ENCODE measurements around the gene CCDC50.

The CCDC50 gene

DNA sequence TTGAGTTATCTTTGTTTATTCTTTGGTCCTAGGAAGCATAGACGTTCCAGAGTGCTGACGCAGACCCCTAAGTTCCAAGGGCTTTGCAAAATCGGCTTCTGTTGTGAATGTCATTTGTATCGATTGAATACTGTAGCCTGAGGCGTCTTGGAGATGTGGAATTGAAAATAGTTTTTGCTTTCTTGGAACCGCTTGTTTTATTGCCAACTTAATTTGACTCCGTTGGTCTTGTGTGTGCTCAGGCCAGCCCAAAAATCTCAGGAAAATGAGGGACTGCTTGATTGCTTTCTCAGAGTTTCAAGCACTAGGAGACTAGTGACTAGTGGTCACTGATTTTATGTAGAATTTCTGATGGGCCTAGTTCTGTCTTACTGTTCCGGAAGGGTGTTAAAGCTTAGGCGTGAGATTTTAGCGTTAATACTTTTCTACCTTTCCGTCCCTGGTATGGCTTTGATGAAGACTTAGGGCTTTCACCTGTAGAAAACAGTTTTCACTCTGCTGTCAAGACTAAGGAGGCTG lies 1.4 kb downstream of the CCDC50 start:
- DNase-seq (ENCODE audit: low spot score in 2 of 2) = no peak
- Mint-ChIP-seq H3K9me3 (no peaks in the 10 kb centered on the region), H3K27ac (peak overlapping the region; percentile 94), H3K4me3 (peak overlapping the region; percentile 90), H3K36me3 (peaks cover 10% of the 10 kb centered on the region), H3K27me3 (no peaks in the 10 kb centered on the region), H3K4me1 (peaks cover 35% of the 10 kb centered on the region)
- ATAC-seq (ENCODE audit: low read depth) = no peak

DNA sequence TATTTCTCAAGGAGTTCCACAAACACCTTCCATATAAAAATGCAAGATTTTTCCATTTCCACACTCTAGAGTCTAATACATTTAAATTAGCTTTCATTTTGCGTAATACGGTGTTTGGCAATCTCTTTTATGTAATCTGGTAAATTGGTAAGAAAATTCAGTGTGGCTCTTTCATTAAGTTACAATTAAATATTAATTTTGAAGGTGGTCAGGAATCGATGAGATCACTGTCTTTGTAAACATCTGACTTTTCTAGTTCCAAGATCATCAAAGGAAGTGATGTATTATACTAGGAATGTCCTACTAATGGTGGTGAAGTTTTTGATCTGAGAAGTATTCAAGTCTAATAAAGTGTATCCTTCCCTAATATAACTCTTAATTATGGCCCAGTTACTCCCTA lies 2.2 kb downstream of the CCDC50 start:
- ATAC-seq (ENCODE audit: low read depth) (no peak), DNase-seq (ENCODE audit: low spot score in 2 of 2) (no peak)
- Mint-ChIP-seq H3K36me3 (peaks cover 10% of the 10 kb centered on the region), H3K27me3 (no peaks in the 10 kb centered on the region), H3K9me3 (no peaks in the 10 kb centered on the region), H3K4me3 (peak overlapping the region; percentile 90), H3K4me1 (peaks cover 40% of the 10 kb centered on the region), H3K27ac (peak overlapping the region; percentile 94)

DNA sequence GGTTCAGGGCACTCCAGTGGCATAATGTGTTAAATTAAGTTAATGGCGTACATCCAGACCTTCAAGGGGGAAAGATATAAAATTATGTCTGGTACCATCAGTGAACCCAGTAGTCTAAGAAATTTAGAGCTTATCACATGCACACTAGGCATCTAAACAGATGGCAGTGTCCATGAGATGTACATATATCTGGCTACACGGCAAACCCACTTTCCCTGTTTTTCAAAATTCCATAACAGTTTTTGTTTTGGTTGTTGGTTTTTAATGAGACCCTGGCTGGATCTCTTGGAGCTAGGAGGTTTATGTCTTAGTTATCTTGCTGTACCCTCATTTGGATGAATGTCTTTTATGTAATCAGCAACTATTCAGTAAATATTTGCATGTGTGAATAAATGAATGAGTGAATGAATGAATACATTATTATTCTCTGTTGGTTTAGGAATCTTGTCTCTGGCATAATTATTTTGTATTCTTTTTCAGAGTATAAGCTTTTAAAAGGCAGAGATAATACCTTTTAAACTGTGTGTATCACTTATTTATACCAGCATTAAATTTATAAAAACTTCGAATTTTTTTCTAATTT lies 4.2 kb downstream of the CCDC50 start:
- H3K27ac Mint-ChIP-seq = peak overlapping the region; percentile 94
- H3K27me3 Mint-ChIP-seq = no peaks in the 10 kb centered on the region
- H3K36me3 Mint-ChIP-seq = peaks cover 10% of the 10 kb centered on the region
- ATAC-seq (ENCODE audit: low read depth) = no peak
- no peaks in the 10 kb centered on the region for H3K9me3 Mint-ChIP-seq
- peak overlapping the region; percentile 90 for H3K4me3 Mint-ChIP-seq
- H3K4me1 Mint-ChIP-seq = peaks cover 47% of the 10 kb centered on the region
- no peak for DNase-seq (ENCODE audit: low spot score in 2 of 2)

DNA sequence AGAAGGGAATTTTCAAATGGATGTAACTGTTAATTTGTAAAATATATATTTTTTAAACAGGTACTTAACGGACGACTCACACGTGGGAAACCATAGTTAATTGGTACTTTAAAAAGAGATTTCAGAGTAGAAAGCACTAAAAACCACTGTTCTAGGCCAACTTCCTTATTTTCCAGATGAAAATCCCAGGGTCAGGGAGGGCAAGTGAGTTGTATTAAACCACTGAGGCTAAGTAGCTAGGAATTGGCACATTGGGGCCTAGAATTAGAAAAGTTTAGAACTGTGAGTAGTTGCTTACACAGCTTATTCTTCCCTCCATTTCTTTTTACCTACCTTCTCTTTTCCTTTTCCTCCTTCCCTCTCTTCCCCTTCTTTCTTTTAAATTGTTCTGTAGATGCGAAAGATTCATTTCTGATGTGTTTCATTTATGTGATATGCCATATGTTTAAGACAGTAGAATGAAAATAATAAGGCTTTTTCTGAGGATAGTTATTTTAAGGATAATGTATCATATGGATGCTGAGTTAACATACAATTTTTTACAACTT lies 5.2 kb downstream of the CCDC50 start:
- Mint-ChIP-seq H3K27me3 (no peaks in the 10 kb centered on the region), H3K27ac (peak overlapping the region; percentile 88), H3K36me3 (peaks cover 10% of the 10 kb centered on the region), H3K9me3 (no peaks in the 10 kb centered on the region), H3K4me1 (peaks cover 47% of the 10 kb centered on the region), H3K4me3 (peak overlapping the region; percentile 74)
- DNase-seq (ENCODE audit: low spot score in 2 of 2) (no peak), ATAC-seq (ENCODE audit: low read depth) (no peak)

DNA sequence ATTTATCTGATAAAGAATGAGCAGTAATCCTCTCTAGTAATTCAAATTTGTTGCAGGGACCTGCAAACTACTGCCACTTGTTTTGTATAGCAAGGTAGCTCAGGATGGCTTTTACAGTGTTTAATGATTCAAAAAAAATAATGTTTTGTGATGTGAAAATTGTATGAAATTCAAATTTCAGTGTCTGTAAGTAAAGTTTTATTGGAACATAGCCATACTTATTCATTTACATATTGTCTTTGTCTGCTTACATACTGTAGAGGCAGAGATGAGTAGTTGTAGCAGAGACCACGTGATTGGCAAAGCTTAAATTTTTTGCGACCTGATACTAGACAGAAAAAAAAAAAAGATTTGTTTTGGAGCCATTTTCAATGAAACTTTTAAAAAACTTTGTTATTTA lies 7.6 kb downstream of the CCDC50 start:
- ATAC-seq (ENCODE audit: low read depth) = peak; percentile 73
- H3K4me3 Mint-ChIP-seq = peak overlapping the region; percentile 68
- DNase-seq (ENCODE audit: low spot score in 2 of 2) = no peak
- peak overlapping the region; percentile 88 for H3K27ac Mint-ChIP-seq
- peaks cover 57% of the 10 kb centered on the region for H3K4me1 Mint-ChIP-seq
- H3K36me3 Mint-ChIP-seq = peaks cover 3% of the 10 kb centered on the region
- H3K27me3 Mint-ChIP-seq = no peaks in the 10 kb centered on the region
- H3K9me3 Mint-ChIP-seq = no peaks in the 10 kb centered on the region

DNA sequence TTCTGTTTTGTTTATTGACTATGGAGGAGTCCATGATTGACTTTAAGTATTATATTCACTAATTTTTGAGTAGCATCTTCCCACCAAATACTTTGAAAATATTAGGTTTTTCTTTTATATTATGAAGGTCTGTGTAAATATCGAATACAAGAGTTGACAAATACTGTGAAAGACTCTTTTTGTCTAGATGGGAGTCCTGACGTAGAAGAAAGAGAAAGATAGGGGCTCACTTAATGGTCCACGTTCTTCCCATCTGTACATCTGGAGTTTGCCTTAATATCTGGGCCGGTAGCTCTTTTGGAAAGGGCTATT lies 8.9 kb downstream of the CCDC50 start:
- ATAC-seq (ENCODE audit: low read depth) (no peak), DNase-seq (ENCODE audit: low spot score in 2 of 2) (no peak)
- H3K9me3 Mint-ChIP-seq = no peaks in the 10 kb centered on the region
- peaks cover 65% of the 10 kb centered on the region for H3K4me1 Mint-ChIP-seq
- H3K27ac Mint-ChIP-seq = peak overlapping the region; percentile 88
- H3K4me3 Mint-ChIP-seq = peak overlapping the region; percentile 11
- H3K27me3 Mint-ChIP-seq = no peaks in the 10 kb centered on the region
- no peaks in the 10 kb centered on the region for H3K36me3 Mint-ChIP-seq

DNA sequence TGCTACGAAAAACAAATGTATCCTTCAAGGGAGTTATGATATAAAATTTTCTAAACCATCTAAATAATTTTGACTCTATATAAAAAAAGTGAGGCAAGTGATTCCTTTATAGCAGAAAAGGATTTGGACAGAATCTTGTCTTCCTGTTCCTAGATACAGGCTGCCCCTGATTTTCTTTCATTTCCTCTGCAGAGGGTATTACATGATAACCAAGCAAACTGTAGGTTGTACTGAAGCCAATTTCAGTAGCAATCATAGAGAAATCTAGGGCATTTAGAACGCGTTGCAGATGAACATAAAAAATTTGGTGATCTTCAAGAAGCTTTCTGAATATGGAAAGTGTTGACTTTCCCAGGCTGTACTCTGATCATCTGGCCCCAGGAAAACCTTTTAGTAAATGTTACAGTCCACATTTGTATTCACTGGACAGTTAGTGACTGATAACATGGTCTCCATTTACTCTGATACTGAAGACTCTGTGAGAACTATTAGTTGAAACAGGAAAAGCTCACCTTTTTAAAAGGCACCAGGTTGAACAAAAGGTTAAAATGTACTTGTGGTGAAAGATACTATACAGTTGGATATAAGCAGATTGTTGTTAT lies 10.2 kb downstream of the CCDC50 start:
- ATAC-seq (ENCODE audit: low read depth) (peak; percentile 25), DNase-seq (ENCODE audit: low spot score in 2 of 2) (no peak)
- H3K4me1 Mint-ChIP-seq = peaks cover 69% of the 10 kb centered on the region
- H3K27me3 Mint-ChIP-seq = no peaks in the 10 kb centered on the region
- H3K4me3 Mint-ChIP-seq = peak overlapping the region; percentile 4
- H3K9me3 Mint-ChIP-seq = no peaks in the 10 kb centered on the region
- H3K27ac Mint-ChIP-seq = peak overlapping the region; percentile 91
- H3K36me3 Mint-ChIP-seq = peaks cover 2% of the 10 kb centered on the region

DNA sequence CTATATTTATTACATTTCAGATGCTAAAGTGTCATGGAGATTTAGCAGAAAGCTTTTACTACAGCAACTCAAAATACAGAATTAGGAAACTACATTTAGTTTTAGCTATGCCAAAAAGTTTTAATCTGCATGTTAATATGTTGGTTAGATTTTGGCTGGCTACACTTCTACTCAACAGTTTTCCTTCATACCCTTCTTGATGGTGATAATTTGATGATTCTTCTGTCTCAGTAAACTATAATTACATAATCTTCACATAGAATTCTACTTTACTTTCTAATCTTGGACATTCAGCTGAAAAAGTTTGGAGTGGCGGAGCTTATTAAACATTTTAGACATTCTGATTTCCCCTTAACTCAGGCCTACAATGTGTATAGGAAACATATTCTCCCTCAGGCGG lies 11.2 kb downstream of the CCDC50 start:
- Mint-ChIP-seq H3K4me3 (no peak overlapping the region), H3K4me1 (peaks cover 75% of the 10 kb centered on the region), H3K36me3 (peaks cover 2% of the 10 kb centered on the region), H3K9me3 (no peaks in the 10 kb centered on the region), H3K27ac (peak overlapping the region; percentile 91), H3K27me3 (no peaks in the 10 kb centered on the region)
- no peak for ATAC-seq (ENCODE audit: low read depth)
- DNase-seq (ENCODE audit: low spot score in 2 of 2) = no peak

DNA sequence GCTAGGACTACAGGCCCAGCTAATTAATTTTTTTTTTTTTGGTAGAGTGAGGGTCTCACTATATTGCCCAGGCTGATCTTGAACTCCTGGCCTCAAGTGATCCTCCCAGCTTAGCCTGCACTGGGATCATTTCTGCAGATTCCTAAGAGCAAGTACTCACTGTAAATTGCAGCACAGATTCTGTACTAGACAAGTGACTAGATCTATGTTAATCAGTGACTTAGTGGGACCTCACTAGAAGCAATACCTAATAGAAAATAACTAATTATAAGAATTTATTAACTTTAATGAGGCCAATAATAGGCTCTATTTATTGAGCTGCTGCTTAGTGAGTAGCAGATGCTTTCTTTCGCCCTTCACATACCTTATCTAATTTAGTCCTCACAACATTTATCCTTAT lies 11.8 kb downstream of the CCDC50 start:
- H3K27me3 Mint-ChIP-seq = no peaks in the 10 kb centered on the region
- ATAC-seq (ENCODE audit: low read depth) (no peak), DNase-seq (ENCODE audit: low spot score in 2 of 2) (no peak)
- peak overlapping the region; percentile 91 for H3K27ac Mint-ChIP-seq
- H3K4me1 Mint-ChIP-seq = peaks cover 75% of the 10 kb centered on the region
- no peak overlapping the region for H3K4me3 Mint-ChIP-seq
- no peaks in the 10 kb centered on the region for H3K9me3 Mint-ChIP-seq
- H3K36me3 Mint-ChIP-seq = peaks cover 2% of the 10 kb centered on the region

DNA sequence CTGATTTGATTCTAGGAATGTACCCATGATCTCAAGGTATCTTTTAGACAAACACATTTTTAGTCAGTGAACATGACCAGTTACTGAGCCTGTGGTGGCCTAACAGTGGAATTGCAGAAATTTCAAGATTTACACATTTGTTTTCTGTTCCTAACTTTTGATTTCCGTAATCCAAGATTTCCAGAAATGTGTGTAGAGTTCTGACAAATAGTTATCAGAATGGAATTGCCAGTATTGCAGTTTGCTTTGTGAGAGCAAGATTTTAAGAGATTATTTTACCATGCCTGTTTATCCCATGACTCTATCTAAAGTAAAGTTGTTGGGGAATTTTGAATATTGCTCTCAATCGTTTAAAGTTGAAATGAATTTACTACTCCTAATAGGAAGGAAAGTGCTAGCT lies 12.8 kb downstream of the CCDC50 start:
- Mint-ChIP-seq H3K27me3 (no peaks in the 10 kb centered on the region), H3K4me1 (peaks cover 72% of the 10 kb centered on the region), H3K36me3 (peaks cover 2% of the 10 kb centered on the region), H3K9me3 (no peaks in the 10 kb centered on the region), H3K4me3 (peak overlapping the region; percentile 55), H3K27ac (peak overlapping the region; percentile 91)
- DNase-seq (ENCODE audit: low spot score in 2 of 2) = no peak
- ATAC-seq (ENCODE audit: low read depth) = no peak

DNA sequence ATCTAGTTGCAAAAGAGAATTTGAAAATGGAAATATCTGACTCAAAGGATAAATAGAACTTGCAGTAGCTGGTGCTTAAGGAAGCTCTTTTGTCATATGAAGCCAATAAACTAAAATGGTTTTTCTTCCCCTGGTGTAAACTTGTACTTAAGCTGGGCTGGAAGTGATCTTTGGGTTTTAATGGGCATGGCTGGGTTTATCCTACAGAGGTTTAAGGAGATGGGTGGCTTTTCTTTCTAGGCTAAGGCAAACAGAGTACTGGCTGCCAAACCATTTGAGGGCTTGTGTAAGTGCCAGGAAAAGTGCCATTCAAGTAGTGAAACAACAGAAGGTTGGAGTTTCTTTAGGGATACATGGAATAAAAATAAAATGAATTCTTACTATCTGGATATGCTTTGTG lies 13.2 kb downstream of the CCDC50 start:
- ATAC-seq (ENCODE audit: low read depth) (no peak), DNase-seq (ENCODE audit: low spot score in 2 of 2) (no peak)
- H3K9me3 Mint-ChIP-seq = no peaks in the 10 kb centered on the region
- H3K4me3 Mint-ChIP-seq = peak overlapping the region; percentile 55
- H3K36me3 Mint-ChIP-seq = peaks cover 2% of the 10 kb centered on the region
- H3K27me3 Mint-ChIP-seq = no peaks in the 10 kb centered on the region
- peaks cover 75% of the 10 kb centered on the region for H3K4me1 Mint-ChIP-seq
- peak overlapping the region; percentile 91 for H3K27ac Mint-ChIP-seq

DNA sequence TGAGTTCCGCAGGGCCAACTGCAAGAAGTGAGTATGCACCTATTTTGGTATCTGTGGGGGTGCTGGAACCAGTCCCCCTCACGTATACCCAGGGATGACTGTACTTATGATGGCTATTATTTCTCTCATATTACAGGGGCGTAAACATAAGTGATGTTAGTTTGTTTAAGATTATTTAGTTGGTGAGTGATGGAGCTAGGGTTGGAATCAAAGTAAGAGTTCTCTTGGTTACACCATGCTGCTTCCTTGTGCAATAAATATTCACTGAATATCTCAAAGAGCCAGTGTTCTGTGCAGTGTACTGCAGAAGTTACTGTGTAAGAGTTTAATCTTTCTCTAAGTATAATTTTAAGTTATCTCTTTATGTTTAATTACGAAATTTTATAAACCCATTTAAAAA lies 13.9 kb downstream of the CCDC50 start:
- Mint-ChIP-seq H3K4me1 (peaks cover 76% of the 10 kb centered on the region), H3K4me3 (peak overlapping the region; percentile 55), H3K9me3 (no peaks in the 10 kb centered on the region), H3K27me3 (no peaks in the 10 kb centered on the region), H3K27ac (peak overlapping the region; percentile 91), H3K36me3 (peaks cover 2% of the 10 kb centered on the region)
- ATAC-seq (ENCODE audit: low read depth) = no peak
- DNase-seq (ENCODE audit: low spot score in 2 of 2) = no peak

DNA sequence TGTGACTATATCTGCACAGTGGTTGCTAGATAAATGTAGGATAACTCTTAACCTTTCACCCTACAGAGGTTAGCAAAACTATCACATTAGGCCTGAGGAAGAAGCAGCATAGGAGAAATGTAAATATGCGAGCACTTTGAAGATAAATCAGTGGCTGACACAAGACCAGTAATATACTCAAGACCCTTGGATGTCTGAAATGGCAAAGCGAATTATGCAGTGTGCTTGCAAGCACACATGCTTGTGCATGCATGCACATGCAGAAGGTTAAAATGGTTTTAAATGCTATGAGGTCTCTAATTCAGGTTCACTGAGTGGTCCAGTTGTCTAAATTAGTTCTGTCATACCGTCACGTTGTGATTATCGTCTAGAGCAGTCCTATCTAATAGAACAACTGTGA lies 14.7 kb downstream of the CCDC50 start:
- Mint-ChIP-seq H3K9me3 (no peaks in the 10 kb centered on the region), H3K4me1 (peaks cover 78% of the 10 kb centered on the region), H3K27me3 (no peaks in the 10 kb centered on the region), H3K27ac (peak overlapping the region; percentile 84), H3K36me3 (peaks cover 2% of the 10 kb centered on the region), H3K4me3 (peak overlapping the region; percentile 29)
- no peak for DNase-seq (ENCODE audit: low spot score in 2 of 2)
- no peak for ATAC-seq (ENCODE audit: low read depth)

DNA sequence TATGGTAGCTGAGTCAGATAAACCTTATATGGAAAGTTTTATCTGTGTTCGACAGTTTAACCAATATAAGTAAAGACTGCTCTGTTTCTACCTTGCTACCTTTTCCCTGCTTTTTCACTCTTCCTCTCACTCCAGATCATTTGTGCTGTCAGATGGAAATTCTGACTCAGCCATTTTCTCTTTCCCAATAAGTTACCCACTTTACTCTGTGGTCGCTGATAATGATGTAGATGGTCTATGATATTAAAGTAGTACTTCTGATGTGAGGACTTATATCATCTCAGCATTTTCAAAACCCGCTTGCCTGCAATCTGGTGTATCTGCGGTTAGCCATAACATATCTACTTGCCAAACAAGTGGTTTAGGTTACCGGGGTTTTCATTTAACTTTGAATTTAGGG lies 16.1 kb downstream of the CCDC50 start:
- DNase-seq (ENCODE audit: low spot score in 2 of 2) (no peak), ATAC-seq (ENCODE audit: low read depth) (no peak)
- peaks cover 76% of the 10 kb centered on the region for H3K4me1 Mint-ChIP-seq
- peaks cover 2% of the 10 kb centered on the region for H3K36me3 Mint-ChIP-seq
- H3K27me3 Mint-ChIP-seq = no peaks in the 10 kb centered on the region
- H3K27ac Mint-ChIP-seq = peak overlapping the region; percentile 63
- no peaks in the 10 kb centered on the region for H3K9me3 Mint-ChIP-seq
- peak overlapping the region; percentile 51 for H3K4me3 Mint-ChIP-seq

DNA sequence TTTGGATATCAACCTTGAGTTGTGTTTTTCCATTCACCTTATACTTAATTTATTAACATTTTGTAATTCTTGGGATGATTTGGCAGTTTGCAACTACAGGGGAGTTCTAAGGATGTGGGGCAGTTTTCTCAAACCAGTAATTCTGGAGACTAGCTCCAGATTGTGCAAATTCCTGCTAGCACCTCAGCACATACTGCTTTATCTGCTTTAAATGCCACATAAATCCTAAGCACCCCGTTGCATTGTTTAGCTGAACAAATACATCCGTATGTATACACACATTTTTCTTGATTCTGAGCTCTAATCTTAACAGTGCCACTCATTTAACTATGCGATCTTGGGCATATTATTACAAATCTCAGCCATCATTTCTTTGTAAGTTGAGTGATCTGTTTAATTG lies 18.0 kb downstream of the CCDC50 start:
- peak overlapping the region; percentile 18 for H3K4me3 Mint-ChIP-seq
- H3K27ac Mint-ChIP-seq = peak overlapping the region; percentile 93
- H3K4me1 Mint-ChIP-seq = peaks cover 70% of the 10 kb centered on the region
- ATAC-seq (ENCODE audit: low read depth) (no peak), DNase-seq (ENCODE audit: low spot score in 2 of 2) (no peak)
- peaks cover 5% of the 10 kb centered on the region for H3K36me3 Mint-ChIP-seq
- H3K27me3 Mint-ChIP-seq = no peaks in the 10 kb centered on the region
- H3K9me3 Mint-ChIP-seq = no peaks in the 10 kb centered on the region

All from memory B cell (primary cell).